Stimulated activated CD4-positive, alpha-beta T cell treated with anti-CD3 and anti-CD28 coated beads, Interleukin-2, amount 100 ng/mL, for 24 hours (primary cell): ENCODE data around the gene DES.

Source experiments
- DNase-seq, 2 donors: peaks; one replicate each; pipeline ENCODE4 v3.0.0-alpha.2; 2020

DES gene

GRCh38 chr2:219475697-219476651 lies 57.8 kb downstream of the DES start:
- peak; percentile 74 to 82 for DNase-seq
